ENCODE data around the gene PSTPIP1. TPM values are rescaled to one million over a fixed set of nuclear protein-coding genes. Genes with fewer than 3 reads are reported as not detected.

PSTPIP1 gene
- total RNA-seq, 1 donor from 2014 or later, result 42.7 TPM

- Mint-ChIP-seq H3K9me3 (no peaks in the 10 kb centered on the region), H3K4me1 (peaks cover 45% of the 10 kb centered on the region), H3K27ac (peak overlapping the region; percentile 81), H3K27me3 (no peaks in the 10 kb centered on the region), H3K4me3 (peak overlapping the region; percentile 81), H3K36me3 (ENCODE audit: low read depth) (peaks cover 14% of the 10 kb centered on the region)
- ATAC-seq (ENCODE audit: low read depth) (no peak), DNase-seq (no peak)
- ChIA-PET CTCF (interaction anchor here (0.8 kb wide), 1 partner anchor 36 kb away, joined by 3 read pairs; no protein-coding TSS in a partner anchor), POLR2A (interaction anchor here (0.6 to 1.2 kb wide), 11 partner anchors 9 to 209 kb away, joined by 3 to 9 read pairs (median 4); partner anchors contain the start of gene PSTPIP1)
- intact Hi-C loops (cut with micrococcal nuclease), result loop anchor here (1.0 to 10.0 kb wide), 4 partner anchors 12 to 1073 kb away; partner anchors contain the start of genes HMG20A, IDH3A, PEAK1 and RCN2
- TF ChIP-seq, protein P1, sequence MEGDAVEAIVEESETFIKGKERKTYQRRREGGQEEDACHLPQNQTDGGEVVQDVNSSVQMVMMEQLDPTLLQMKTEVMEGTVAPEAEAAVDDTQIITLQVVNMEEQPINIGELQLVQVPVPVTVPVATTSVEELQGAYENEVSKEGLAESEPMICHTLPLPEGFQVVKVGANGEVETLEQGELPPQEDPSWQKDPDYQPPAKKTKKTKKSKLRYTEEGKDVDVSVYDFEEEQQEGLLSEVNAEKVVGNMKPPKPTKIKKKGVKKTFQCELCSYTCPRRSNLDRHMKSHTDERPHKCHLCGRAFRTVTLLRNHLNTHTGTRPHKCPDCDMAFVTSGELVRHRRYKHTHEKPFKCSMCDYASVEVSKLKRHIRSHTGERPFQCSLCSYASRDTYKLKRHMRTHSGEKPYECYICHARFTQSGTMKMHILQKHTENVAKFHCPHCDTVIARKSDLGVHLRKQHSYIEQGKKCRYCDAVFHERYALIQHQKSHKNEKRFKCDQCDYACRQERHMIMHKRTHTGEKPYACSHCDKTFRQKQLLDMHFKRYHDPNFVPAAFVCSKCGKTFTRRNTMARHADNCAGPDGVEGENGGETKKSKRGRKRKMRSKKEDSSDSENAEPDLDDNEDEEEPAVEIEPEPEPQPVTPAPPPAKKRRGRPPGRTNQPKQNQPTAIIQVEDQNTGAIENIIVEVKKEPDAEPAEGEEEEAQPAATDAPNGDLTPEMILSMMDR (IDR thresholded peaks at IDR 0.05), result no peak
These were observed 76.6 kb downstream of the PSTPIP1 start for GRCh38 chr15:77071305-77072223.

DNA sequence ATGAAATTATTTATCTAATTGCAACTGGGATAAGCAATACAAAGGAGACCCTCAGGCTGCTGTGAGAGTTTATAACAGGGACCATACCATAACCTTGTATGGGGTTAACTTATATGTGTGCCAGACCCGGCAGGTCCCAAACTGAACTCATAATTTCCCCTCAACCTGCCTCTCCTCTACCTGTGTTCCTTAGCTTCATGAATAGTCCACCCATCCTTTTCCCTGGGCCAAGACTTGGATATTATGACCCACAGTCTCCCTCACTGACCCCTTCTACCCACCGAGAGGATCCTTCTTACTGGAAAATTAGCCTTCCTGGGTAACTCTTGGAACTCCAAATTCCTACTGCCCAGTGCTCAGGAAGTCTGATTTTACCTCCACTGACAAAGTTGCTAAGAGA is 79.4 kb downstream of the PSTPIP1 start:
- Mint-ChIP-seq H3K27me3 (no peaks in the 10 kb centered on the region), H3K4me3 (no peak overlapping the region), H3K27ac (peak overlapping the region; percentile 2), H3K36me3 (ENCODE audit: low read depth) (peaks cover 6% of the 10 kb centered on the region), H3K4me1 (peaks cover 19% of the 10 kb centered on the region), H3K9me3 (no peaks in the 10 kb centered on the region)
- intact Hi-C loops (cut with micrococcal nuclease), result loop anchor here (5.0 to 10.0 kb wide), 2 partner anchors 142 to 1070 kb away; partner anchors contain the start of genes IDH3A and RCN2
- ATAC-seq (ENCODE audit: low read depth) (no peak), DNase-seq (no peak)
- POLR2A ChIA-PET, result no interaction called here
- TF ChIP-seq, protein P1 (IDR thresholded peaks at IDR 0.05), result no peak
- CTCF ChIA-PET, result no interaction called here

- ChIA-PET CTCF (no interaction called here), POLR2A (no interaction called here)
- H3K36me3 Mint-ChIP-seq (ENCODE audit: low read depth), result no peaks in the 10 kb centered on the region
- DNase-seq (no peak), ATAC-seq (ENCODE audit: low read depth) (no peak)
- H3K4me1 Mint-ChIP-seq, result peaks cover 12% of the 10 kb centered on the region
- no peak overlapping the region for H3K27ac Mint-ChIP-seq
- no peaks in the 10 kb centered on the region for H3K27me3 Mint-ChIP-seq
- H3K9me3 Mint-ChIP-seq, result no peaks in the 10 kb centered on the region
- TF ChIP-seq, protein P1 (IDR thresholded peaks at IDR 0.05), result no peak
- intact Hi-C loops (cut with micrococcal nuclease), result loop anchor here (10.0 kb wide), 1 partner anchor 1069 kb away; the partner anchor contains the start of gene IDH3A
- no peak overlapping the region for H3K4me3 Mint-ChIP-seq
These were observed 80.6 kb downstream of the PSTPIP1 start for GRCh38 chr15:77075528-77075927.

DNA sequence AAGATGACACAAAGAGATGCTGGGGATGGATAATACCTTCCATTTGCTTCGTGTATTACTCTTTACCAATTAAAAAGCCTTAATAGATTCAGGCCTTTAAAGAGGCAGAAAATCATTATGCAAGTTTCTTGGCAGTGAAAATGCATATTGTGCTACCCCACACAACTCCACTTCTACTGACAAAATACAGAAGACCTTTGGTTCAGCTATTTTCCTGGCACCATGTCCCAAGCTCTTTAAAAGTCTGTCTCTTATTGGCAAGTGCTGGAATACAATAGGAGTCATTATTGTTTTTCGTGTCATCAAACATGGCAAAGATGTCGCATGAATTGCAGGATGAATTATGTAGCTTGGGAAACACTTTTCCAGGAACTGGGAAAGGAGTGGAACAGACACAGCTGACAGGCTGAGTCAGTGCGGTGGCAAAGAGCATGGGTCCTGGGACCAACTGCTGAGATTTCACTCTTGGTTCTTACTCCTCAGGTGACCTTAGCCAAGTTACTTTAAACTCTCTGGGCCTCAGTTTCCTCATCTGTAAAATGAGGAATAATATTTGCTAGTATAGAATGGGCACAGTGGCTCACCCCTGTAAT is 81.5 kb downstream of the PSTPIP1 start:
- H3K27me3 Mint-ChIP-seq, result no peaks in the 10 kb centered on the region
- no peaks in the 10 kb centered on the region for H3K9me3 Mint-ChIP-seq
- intact Hi-C loops (cut with micrococcal nuclease), result loop anchor here (10.0 kb wide), 1 partner anchor 1068 kb away; the partner anchor contains the start of gene IDH3A
- ATAC-seq (ENCODE audit: low read depth) (no peak), DNase-seq (no peak)
- H3K4me1 Mint-ChIP-seq, result peaks cover 11% of the 10 kb centered on the region
- TF ChIP-seq, protein P1 (IDR thresholded peaks at IDR 0.05), result no peak
- no peak overlapping the region for H3K27ac Mint-ChIP-seq
- ChIA-PET CTCF (no interaction called here), POLR2A (no interaction called here)
- H3K4me3 Mint-ChIP-seq, result no peak overlapping the region
- H3K36me3 Mint-ChIP-seq (ENCODE audit: low read depth), result no peaks in the 10 kb centered on the region
